Panc1 (cell line): ENCODE data around the gene ALOXE3. TPM values are rescaled to one million over a fixed set of nuclear protein-coding genes. Genes with fewer than 3 reads are reported as not detected.

Experiments used
- ATAC-seq: fragments of 200-7000 bp; cut with Tn5 transposase; 2 replicates; pipeline ENCODE4 v1.9.1; 2020; ENCODE audit warnings: mild to moderate bottlenecking, moderate library complexity
- BruUV-seq: library from RNA; stranded (reverse); fragments of 400-500 nt; replicated peaks from 2 replicates; lab custom pipeline; 2021; lab: Mats Ljungman, UMichigan
- CTCF ChIA-PET: fragments of 300-600 bp; sonication (Branson Sonifier 250); formaldehyde crosslinking; loops from one replicate; lab custom pipeline; 2022; ENCODE audit warnings: antibody characterized with exemption; lab: Charles Lee
- POLR2A ChIA-PET: fragments of 300-600 bp; sonication (Branson Sonifier 250); formaldehyde crosslinking; loops from one replicate; lab custom pipeline; 2022; ENCODE audit warnings: antibody characterized with exemption; lab: Charles Lee
- DNase-seq: peaks from one replicate; pipeline ENCODE4 v3.0.0-alpha.2; 2010; ENCODE audit warnings: low read depth, low spot score
- H3K27ac ChIP-seq: 2 replicates; pipeline ENCODE4 v1.5.1; 2011; ENCODE audit warnings: mild to moderate bottlenecking, low read length, inconsistent platforms
- H3K27me3 ChIP-seq: fragments of 200-500 bp; sonication (Bioruptor generic); 2 replicates; pipeline ENCODE4 v1.6.0; 2014; ENCODE audit warnings: low read length, inconsistent platforms; ENCODE audit not compliant: control insufficient read depth, insufficient read depth
- H3K36me3 ChIP-seq: fragments of 200-500 bp; sonication (Bioruptor generic); 2 replicates; pipeline ENCODE4 v1.5.1; 2014; ENCODE audit warnings: inconsistent platforms, mild to moderate bottlenecking, low read length, moderate library complexity; ENCODE audit not compliant: control insufficient read depth, insufficient read depth
- H3K4me1 ChIP-seq: 2 replicates; pipeline ENCODE4 v1.5.1; 2011; ENCODE audit warnings: inconsistent platforms, mild to moderate bottlenecking, low read length, moderate library complexity; ENCODE audit not compliant: control insufficient read depth, insufficient read depth
- H3K4me3 ChIP-seq, 2 experiments: 2 replicates each; pipeline ENCODE4 v1.5.1; 2011 to 2012; ENCODE audit warnings: low read depth in 2 of 2, low read length in 2 of 2, mild to moderate bottlenecking in 2 of 2, inconsistent platforms in 1 of 2, moderate library complexity in 1 of 2
- H3K9me3 ChIP-seq: fragments of 200-500 bp; sonication (Bioruptor generic); 2 replicates; pipeline ENCODE4 v1.5.1; 2014; ENCODE audit warnings: low read depth, mild to moderate bottlenecking, inconsistent platforms, low read length, moderate library complexity; ENCODE audit not compliant: control insufficient read depth, insufficient read depth
- POLR2AphosphoS5 ChIP-seq: IDR thresholded peaks from 2 replicates; pipeline ENCODE4 v1.6.1; 2012; ENCODE audit warnings: mild to moderate bottlenecking, low read depth, low read length, moderate library complexity
- REST ChIP-seq, 2 experiments: IDR thresholded peaks; 2 replicates each; pipeline ENCODE4 v1.6.1; 2011 to 2012; ENCODE audit warnings: low read depth in 2 of 2, control low read depth in 1 of 2, low read length in 1 of 2, mild to moderate bottlenecking in 1 of 2, moderate library complexity in 1 of 2; ENCODE audit not compliant: insufficient read depth in 1 of 2
- TCF7L2 ChIP-seq: IDR thresholded peaks from 2 replicates; pipeline ENCODE4 v1.6.1; 2011; ENCODE audit warnings: mild to moderate bottlenecking, low read depth, low read length, inconsistent platforms
- in situ Hi-C: cut with HindIII; loops from 2 replicates; pipeline ENCODE4 v1.10.0; 2016; ENCODE audit warnings: low sequenced_read_pairs, low pct_unique_long_range_greater_than_20kb
- intact Hi-C: fragments of 100-400 bp; cut with micrococcal nuclease; formaldehyde crosslinking; loops from one replicate; pipeline ENCODE4 v1.10.0; 2022; ENCODE audit not compliant: unreplicated experiment
- total RNA-seq: library from RNA; stranded (reverse); gene quantifications from one replicate; pipeline ENCODE4 v1.2.1, GENCODE V29; 2021; ENCODE audit not compliant: unreplicated experiment

ALOXE3 gene
- total RNA-seq, 1 experiment from 2014 or later: 0.46 TPM

GRCh38 chr17:8141045-8141444, 22.7 kb upstream of the ALOXE3 start:
- in situ Hi-C loops: no loop called here
- Histone ChIP-seq H3K27ac (no peak overlapping the region), H3K36me3 (no peaks in the 10 kb centered on the region), H3K4me1 (no peaks in the 10 kb centered on the region), H3K4me3 (no peak overlapping the region), H3K9me3 (no peaks in the 10 kb centered on the region), H3K27me3 (no peaks in the 10 kb centered on the region)
- DNase-seq: no peak
- TF ChIP-seq REST (IDR thresholded peaks at IDR 0.05; ENCODE audit: insufficient read depth in 1 of 2, low read depth in 2 of 2, low read length in 1 of 2): no peak
- CTCF ChIA-PET: no interaction called here
- no TSS peak for BruUV-seq
- intact Hi-C loops: no loop called here
- no peak for ATAC-seq
- POLR2A ChIA-PET: interaction anchor here (0.6 kb wide), 2 partner anchors 163 to 526 kb away, joined by 3 to 4 read pairs; partner anchors contain the start of gene FXR2

DNA sequence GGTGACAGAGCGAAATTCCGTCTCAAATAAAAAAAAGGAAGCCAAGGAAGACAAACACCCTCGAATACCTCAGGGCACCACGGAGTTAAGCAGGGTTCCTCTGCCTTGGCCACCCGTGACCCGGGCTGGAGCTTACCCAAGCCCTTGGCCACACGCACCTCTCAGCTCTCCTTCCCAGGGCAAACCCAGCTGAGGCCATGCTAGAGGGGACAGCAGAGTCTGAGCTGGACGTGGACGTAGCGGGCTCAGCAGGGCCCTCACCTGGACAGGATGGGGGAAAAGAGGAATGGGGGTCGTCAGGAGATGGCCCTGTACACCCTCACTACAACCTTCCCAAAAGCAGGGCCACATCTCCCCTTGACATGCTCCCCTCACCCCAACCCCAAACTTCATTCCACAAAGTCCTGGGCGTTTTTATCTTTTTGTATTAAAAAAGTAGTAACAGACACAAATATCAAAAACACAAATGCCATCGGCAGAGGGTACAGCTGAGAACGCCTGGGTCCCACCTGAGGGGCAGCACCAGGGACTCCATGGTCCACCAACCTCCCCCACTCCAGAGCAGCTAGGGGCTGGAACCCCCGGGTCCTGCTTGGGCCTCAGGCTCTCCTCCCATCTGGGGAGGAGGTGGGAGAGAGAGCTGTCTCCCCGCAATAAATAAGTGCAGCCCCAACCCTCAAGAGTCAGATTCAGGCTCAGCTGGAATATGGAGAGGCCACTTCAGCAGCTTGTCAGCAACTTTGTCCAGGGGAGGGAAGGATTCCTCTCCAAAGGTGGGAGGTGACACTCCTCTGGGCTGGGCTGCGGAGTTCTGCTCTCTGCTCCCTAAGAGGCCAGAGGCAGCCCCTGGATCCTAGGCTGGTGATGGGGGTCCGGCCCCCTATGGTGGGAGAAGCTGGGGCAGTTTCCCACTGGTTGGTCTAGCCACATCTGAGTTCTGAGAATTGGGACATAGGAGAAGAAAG, 22.0 kb upstream of the ALOXE3 start:
- DNase-seq (no peak), ATAC-seq (no peak)
- H3K9me3 ChIP-seq: no peaks in the 10 kb centered on the region
- POLR2A ChIA-PET: interaction anchor here (0.6 kb wide), 1 partner anchor 164 kb away, joined by 4 read pairs; no protein-coding TSS in a partner anchor
- in situ Hi-C loops (no loop called here), intact Hi-C loops (no loop called here)
- CTCF ChIA-PET: no interaction called here
- TF ChIP-seq POLR2AphosphoS5 (no peak), TCF7L2 (no peak), REST (IDR thresholded peaks at IDR 0.05; ENCODE audit: insufficient read depth in 1 of 2, low read depth in 2 of 2, low read length in 1 of 2) (no peak)
- no TSS peak for BruUV-seq
- H3K4me1 ChIP-seq: no peaks in the 10 kb centered on the region
- H3K4me3 ChIP-seq: no peak overlapping the region
- H3K36me3 ChIP-seq: no peaks in the 10 kb centered on the region
- no peaks in the 10 kb centered on the region for H3K27me3 ChIP-seq
- no peak overlapping the region for H3K27ac ChIP-seq
